Endometrium (tissue), 2 donors: ENCODE data around the gene SLC25A53.

Experiments
- FAIRE-seq: peaks from 2 replicates; lab custom pipeline; 2012; peaks lifted over from hg19 to GRCh38; lab: Jason Lieb, UNC
- donor health status: control.
- donor health status: control.

Gene SLC25A53, protein sequence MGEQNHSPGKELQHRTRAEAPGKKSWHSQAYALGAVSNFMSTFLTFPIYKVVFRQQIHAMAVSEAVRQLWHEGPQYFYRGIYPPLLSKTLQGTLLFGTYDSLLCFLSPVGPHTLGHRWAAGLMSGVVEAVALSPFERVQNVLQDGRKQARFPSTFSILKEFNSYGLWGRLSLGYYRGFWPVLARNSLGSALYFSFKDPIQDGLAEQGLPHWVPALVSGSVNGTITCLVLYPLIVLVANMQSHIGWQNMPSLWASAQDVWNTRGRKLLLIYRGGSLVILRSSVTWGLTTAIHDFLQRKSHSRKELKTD

DNA sequence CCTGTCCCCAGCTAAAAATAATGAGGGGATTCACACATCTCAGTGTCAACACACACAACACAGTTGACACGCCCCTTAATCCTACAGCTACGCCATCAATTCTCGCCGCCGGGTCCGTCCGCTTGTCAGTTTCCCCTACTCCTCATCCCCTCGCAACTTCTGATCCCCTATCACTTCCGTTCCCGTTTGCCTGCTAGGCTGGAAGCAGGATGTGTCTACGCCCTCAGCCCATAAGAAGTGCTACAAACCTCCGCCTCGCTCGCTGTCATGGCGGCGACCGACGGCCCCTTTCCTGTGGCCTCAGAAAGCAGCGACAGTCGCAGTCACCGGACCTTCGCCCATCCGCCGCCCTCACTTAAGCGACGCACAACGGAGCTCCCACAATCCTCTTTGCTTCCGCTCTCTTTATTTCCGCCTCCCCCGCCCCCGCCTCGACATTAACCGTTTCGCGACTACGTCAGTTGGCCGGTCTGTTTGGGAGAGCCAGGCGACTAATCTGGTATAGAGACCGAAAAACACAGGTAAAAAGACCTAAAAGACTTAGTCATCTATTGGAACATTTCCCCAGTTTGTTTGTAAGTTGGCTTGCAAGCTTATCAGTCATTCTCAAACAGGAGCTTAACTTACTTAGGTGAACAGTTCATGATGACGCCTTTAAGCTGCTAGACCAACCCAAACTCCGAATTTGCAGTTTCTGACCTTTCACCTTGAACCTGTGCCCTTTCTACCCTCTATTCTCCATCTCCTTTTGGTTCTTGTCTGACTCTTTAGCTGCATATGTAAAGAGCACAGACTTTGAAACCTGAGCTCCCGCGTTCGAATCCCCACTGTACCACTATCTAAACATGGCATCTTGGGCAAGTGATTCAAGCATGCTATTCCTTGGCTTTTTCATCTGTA lies at the start of gene SLC25A53:
Gene SLC25A53, minus strand, starts transcription at position 380 of the 900 bp plus-strand sequence. CDS start 51,752 bp downstream, outside the sequence.
- no peak for FAIRE-seq

DNA sequence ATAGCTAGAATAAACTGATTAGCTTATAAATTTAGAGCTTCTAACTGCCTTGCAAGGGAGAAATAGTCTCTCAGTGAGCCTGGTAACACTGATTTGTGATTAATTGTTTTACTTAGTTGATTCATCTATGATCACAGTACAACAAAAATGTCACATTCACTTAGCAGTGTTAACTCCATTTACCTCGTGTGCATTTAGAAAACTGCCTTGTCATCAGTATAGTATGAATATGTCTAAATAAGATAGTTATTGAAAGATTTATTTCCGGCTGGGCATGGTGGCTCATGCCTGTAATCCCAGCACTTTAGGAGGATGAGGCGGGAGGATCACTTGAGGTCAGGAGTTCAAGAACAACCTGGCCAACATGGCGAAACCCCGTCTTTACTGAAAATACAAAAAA lies 48.7 kb upstream of the SLC25A53 start:
- no peak for FAIRE-seq

- peak; percentile 91 for FAIRE-seq
Observed at GRCh38 chrX:104195489-104196084, 38.8 kb upstream of the SLC25A53 start.

GRCh38 chrX:104195013-104195412 lies 38.2 kb upstream of the SLC25A53 start:
- FAIRE-seq: no peak

DNA sequence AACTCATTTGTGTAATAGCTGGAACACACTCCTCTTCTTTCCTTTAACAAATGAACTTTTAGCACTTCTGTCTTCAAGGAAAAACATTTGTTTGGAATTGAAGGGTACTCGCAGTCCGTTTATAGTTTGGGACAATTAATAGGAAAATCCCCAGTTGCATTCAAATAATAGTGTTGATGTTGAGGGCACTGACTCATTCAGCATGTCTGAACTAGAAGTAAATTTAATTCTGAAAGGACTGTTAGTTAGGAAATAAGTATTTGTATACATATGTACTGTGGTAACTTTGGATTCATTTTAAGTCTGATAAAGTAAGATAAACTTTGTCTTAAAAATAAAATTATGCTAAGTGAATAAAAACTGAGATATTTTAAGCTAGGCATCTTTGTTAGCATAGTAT lies 36.7 kb upstream of the SLC25A53 start:
- FAIRE-seq: no peak

GRCh38 chrX:104189837-104190236 lies 33.0 kb upstream of the SLC25A53 start:
- FAIRE-seq: no peak

GRCh38 chrX:104187931-104188330 lies 31.1 kb upstream of the SLC25A53 start:
- no peak for FAIRE-seq

GRCh38 chrX:104183685-104184084 lies 26.9 kb upstream of the SLC25A53 start:
- FAIRE-seq: no peak

DNA sequence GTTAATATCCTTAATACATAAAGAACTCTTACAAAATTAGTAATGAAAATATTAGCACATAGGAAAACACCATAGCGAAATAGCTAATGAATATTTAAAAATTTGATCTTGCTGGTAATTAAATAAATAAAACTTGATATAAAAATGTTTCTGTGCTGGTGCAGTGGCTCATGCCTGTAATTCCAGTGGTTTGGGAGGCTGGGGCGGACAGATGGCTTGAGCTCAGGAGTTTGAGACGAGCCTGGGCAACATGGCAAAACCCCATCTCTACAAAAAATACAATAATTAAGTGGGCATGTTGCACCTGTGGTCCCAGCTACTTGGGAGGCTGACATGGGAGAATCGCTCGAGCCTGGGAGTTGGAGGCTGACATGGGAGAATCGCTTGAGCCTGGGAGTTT lies 17.0 kb upstream of the SLC25A53 start:
- no peak for FAIRE-seq

DNA sequence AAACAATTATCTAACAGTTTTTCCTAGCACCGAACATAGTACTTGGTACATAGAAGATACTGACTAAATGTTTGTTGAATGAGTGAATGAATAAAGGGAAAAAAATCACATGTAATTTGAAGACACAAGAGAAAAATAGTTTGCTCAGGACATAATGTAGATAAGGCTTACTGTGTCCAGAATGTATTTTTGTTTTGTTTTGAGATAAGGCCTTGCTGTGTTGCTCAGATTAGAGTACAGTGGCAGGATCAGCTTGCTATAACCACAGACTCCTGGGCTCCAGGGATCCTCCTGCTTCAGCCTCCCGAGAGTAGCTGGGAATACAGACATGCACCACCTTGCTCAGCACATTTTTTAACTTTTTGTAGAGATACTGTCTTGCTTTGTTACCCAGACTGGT lies 16.0 kb upstream of the SLC25A53 start:
- FAIRE-seq: no peak

DNA sequence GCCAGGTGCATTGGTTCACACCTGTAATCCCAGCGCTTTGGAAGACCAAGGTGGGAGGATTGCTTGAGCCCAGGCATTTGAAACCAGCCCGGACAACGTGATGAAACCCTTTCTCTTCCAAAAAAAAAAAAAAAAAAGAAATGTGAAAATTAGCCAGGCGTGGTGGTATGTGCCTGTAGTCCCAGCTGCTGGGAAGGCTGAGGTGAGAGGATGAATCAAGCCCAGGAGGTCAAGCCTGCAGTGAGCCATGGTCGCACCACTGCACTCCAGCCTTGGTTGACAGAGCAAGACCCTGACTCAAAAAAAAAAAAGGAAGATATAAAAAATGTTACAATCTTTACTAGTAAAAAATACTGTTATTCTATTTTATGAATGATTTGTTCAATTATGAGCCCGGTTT lies 15.3 kb upstream of the SLC25A53 start:
- FAIRE-seq: no peak

DNA sequence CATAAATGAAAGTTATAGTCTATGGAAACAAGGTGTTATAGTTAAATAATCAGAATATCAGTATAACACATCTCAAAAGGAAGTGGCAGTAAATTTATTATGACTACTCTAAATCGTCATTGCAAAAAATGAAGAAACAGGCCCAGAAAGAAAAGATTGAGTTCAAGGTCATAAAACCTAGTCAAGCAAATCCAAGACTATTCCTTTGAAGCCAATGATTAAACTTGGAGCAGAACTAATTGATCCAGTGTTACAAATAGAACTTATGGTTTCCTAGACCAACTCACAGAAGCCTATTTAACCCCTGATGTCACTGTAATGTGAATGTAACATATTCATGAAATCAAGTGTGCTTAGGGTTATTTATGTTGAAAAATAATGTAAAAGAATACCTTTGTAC lies 11.3 kb upstream of the SLC25A53 start:
- FAIRE-seq: no peak

- no peak for FAIRE-seq
Observed at GRCh38 chrX:104166735-104167436, 10.1 kb upstream of the SLC25A53 start.

- FAIRE-seq: no peak
Observed at GRCh38 chrX:104165894-104166734, 9.3 kb upstream of the SLC25A53 start, which contains the start of gene FAM199X. Gene FAM199X (plus strand): TSS chrX:104166453. CDS start chrX:104166786, 333 bp downstream.

- no peak for FAIRE-seq
Observed at GRCh38 chrX:104151037-104151436, 5.8 kb downstream of the SLC25A53 start.

DNA sequence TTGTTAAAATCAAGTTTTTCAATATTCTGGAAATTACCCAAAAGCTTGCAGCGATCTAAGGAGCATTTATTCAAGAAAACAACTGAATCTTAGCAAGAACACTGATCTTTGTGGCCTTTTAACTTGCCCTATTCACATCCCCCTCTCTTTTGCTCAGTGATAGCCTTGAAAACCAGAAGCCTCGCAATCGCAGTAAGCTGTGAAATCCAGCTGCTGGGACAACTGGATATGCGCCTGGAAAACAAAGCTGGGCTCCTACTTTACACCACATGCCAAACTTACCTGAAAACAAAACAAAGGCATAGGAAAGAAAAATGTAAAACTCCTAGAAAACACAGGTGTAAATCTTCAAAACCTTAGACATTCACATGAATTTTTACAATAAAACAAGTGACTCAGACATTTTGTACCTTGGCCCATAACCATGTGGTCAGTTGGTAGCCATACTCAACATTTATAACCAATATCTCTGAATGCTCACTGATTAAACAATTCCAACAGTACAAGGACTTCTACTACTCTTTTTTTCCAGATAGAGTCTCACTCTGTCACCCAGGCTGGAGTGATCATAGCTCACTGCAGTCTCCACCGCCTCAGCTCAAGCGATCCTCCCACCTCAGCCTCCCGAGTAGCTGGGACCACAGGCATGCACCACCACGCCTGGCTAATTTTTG lies 15.6 kb downstream of the SLC25A53 start:
- no peak for FAIRE-seq

GRCh38 chrX:104137496-104137895 lies 19.3 kb downstream of the SLC25A53 start:
- no peak for FAIRE-seq

DNA sequence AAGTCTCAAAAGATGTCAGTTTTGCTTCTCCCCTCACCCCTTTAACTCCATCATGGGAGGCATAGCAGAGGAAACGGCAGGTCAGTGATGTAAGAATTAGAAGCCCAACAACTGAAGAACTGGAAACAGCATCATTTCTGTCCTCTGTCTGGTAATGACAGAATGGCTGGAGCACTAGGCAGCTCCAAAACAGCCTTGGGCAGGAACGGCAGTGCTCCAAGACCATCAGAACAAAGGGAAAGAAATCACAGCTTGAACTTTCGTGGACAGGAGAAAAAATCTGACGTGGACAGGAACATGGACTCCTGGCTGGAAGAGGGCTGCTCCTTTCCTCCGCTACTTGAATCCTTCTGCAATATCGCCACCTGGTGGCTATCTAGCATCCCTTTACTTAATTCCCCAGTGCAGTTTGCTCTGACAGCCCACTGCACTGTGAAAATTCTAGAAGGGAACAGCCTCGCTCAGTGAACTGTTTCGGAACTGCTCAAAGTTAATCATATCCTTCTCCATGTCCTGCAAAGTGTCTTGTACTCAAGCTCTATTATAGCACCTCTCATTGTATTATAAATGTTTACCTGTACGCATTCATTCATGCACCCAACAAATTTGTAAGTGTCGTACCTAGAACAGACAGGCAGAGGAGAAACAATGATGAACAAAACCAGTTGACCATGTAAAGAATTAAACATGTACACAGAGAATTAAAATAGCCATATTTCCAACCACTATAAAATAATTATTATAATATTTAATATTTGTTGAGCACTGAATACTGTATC lies 20.4 kb downstream of the SLC25A53 start:
- FAIRE-seq: peak; percentile 58

- no peak for FAIRE-seq
Observed at GRCh38 chrX:104135677-104136076, 21.1 kb downstream of the SLC25A53 start.
